GM19193 (cell line): Measurements from ENCODE around the gene CCDC120.

Source experiments
- POLR2A ChIP-seq: IDR thresholded peaks from 4 replicates; pipeline ENCODE4 v1.6.1; 2011; ENCODE audit not compliant: insufficient read depth, insufficient read length; ENCODE audit errors: extremely low read depth

The CCDC120 gene, protein sequence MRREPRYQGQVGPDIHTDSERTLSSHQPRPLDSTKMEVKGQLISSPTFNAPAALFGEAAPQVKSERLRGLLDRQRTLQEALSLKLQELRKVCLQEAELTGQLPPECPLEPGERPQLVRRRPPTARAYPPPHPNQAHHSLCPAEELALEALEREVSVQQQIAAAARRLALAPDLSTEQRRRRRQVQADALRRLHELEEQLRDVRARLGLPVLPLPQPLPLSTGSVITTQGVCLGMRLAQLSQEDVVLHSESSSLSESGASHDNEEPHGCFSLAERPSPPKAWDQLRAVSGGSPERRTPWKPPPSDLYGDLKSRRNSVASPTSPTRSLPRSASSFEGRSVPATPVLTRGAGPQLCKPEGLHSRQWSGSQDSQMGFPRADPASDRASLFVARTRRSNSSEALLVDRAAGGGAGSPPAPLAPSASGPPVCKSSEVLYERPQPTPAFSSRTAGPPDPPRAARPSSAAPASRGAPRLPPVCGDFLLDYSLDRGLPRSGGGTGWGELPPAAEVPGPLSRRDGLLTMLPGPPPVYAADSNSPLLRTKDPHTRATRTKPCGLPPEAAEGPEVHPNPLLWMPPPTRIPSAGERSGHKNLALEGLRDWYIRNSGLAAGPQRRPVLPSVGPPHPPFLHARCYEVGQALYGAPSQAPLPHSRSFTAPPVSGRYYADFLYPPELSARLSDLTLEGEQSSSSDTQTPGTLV

DNA sequence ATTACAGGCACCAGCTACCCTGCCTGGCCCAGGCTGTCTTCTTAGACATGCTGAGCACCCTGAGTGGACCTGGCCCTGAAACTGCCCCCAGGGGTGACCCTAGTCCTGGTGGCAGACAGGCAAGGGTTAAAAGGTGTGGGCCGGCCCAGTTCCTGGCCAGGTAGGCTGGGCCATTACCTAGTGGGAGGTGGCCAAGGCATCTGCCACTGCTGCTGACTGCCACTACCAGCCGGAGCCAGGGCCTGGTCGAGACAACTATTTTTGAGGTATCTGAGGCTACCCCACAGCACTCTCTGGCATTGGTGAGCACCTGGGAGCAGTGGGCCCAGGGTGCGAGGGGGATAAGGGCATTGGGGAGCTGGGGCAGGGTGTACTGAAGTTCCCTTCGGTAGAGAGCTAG lies at the start of gene CCDC120:
Gene CCDC120 (plus strand): TSS at position 206 of the 400 bp plus-strand sequence. CDS start 3,043 bp downstream, outside the sequence.
- TF ChIP-seq POLR2A = no peak

DNA sequence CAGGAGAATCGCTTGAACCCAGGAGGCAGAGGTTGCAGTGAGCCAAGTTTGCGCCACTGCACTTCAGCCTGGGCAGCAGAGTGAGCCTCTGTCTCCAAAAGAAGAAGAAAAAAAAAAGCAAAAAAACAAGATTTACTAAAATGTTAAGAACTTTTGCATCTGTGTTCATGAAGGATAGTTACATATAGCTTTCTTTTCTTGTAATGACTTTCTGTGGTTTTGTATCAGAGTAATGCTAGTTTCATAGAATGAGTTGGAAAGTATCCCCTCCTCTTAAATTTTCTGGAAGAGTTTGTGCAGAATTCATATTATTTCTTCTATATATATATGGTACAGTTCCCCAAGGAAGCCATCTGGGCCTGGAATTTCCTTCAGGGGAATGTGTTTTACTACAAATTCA lies 39.7 kb upstream of the CCDC120 start:
- TF ChIP-seq POLR2A = no peak

DNA sequence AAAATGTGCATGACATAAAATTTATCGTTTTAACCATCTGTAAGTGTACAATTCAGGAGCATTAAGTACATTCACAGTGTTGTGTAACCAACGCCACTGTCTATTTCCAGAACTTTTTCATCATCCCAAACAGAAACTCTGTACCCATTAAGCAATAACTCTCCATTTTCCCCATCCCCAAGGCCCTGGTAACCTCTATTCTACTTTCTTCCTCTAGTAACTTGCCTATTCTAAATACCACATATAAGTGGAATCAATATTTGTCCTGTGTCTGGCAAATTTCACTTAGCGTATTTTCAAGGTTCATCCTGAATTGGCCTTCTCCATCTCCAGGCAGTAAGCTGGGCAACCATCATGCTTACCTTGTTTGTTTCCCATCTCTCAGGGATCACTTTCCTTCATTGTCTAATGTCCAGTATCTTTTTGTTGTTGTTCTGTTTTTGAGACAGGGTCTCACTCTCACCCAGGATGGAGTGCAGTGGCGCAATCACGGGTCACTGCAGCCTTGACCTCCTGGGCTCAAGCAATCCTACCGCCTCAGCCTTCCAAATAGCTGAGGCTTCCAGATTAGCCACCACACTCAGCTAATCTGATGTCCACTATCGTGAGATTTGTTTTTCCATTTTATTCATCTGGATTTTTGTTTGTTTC lies 39.1 kb upstream of the CCDC120 start:
- no peak for TF ChIP-seq POLR2A

DNA sequence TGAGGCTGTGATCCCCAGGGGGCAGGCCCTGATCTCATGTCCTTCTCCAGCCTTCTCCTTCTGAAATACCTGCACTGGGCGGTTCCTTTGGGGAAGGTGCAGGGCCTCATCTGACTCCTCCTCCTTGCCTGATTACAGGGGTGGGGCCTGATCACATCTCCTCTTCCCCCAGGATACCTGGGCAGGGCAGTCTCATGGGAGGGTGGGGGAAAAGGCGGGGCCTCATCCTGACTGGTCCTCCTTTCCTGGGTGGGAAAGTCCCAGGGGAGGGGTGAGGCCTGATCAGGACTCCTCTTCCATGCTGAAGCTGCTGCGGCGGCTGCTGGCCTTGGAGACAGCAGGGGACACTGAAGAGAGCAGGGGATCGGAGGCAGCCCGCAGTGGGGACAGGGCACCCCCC lies 28.9 kb upstream of the CCDC120 start:
- no peak for TF ChIP-seq POLR2A

DNA sequence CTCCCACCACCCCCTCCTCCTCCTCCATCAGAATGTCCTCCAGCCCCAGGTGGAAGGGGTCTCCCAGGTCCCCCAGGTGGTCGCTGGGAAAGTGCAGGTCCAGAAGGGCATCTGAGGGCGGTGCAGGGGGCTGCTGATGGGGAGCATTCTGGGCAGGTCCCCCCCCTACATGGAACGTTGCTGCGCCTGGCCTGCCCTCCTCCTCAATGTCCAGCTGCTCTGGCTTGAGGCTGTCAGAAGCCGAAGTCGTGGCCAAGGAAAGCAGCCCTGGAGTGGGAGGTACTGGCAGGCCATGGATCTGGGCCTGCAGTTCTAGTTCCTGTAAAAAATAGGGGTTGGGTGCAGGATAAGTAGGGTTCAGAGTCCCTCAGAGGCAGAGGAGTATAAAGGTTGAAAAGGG lies 28.5 kb upstream of the CCDC120 start:
- TF ChIP-seq POLR2A = no peak

DNA sequence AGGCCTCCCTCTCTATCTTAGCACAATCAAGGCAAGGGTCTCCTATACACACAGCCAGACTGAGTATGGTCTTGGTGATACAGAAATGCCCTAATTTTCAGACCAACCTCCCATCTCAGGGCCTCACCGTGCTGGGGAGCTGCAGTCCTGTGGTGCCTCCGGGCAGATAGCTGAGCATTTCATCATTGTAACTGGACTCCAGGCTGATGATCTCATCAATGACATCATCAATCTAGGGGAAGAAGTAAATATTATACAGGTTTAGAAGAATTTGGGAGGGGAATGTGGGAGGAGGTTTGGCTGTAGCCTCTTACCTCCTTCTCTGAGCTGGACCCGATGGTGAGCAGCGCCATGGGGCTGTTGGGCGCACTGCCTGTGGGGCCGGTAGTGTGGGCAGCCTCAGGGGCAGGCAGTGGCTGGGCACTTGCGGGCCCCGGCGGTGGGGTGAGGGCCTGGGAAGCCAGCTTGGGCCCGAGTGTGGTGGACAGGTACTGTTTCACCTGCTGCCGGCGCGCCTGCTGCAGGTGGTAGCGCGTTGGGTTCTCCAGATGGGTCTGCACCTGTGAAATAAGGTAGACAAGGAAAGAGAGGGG lies 20.8 kb upstream of the CCDC120 start:
- no peak for TF ChIP-seq POLR2A

DNA sequence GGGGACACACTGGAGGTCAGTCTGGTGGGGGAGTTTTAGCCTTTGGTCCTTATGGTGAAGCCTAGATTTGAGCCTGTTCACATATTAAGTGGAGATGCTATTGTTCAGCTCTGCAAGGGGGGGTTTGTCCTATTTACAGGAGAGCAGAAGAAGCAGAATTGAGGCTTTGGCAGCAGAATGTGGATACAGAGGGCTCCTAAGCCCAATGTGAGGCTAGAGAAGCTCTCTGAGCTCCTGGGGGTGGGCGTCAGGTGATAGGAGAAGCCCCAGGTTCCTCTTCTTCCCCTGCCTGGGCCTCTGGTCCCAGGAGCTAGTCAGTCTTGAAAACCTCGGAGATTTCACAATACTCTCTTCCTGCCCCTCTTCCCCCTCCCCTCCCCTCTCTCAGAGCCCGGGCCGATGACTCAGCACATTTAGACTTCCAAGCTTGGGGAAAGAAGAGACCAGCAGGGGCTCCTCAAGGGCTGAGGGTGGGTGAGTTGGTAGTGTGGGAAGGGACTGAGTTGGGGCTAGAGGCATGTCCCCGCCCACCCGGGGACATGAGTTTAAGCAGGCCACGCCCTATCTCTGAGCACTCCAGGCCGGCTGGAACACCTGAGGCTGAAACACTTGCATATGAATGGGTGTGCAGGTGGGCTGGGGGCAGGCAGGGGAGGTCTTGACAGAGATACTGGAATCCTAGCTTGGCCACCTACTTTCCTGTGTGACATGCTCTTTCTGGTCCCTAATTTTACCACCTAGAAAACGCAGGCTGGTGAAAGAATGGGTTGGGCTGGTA lies 19.0 kb upstream of the CCDC120 start:
- TF ChIP-seq POLR2A = no peak

DNA sequence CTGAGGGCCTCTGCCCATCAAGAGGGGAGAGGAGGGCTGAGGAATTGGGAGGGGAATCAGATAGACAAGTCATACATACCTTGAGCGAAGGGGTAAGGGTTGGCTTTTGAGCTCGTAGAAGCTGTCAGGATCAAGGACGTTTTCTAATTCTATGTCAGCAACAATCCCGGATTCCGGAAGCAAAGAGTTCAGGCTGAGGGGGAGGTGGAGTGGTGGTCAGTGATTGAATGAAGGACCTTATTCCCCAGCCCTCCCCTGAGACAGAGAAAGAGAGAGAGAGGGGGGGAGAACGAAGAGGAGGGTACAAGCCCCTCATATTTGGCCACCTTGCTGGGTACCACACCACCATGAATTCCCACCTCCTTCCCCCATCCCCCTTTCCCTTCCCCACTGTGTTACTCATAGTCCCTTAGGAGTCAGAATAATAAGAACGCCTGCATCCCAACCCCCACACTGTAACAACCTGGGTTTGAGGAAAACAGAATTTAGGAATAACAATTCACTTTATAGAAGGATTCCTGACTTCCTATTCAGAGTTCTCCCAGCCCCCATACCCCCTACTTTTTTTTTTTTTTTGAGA lies 18.3 kb upstream of the CCDC120 start:
- TF ChIP-seq POLR2A = no peak

DNA sequence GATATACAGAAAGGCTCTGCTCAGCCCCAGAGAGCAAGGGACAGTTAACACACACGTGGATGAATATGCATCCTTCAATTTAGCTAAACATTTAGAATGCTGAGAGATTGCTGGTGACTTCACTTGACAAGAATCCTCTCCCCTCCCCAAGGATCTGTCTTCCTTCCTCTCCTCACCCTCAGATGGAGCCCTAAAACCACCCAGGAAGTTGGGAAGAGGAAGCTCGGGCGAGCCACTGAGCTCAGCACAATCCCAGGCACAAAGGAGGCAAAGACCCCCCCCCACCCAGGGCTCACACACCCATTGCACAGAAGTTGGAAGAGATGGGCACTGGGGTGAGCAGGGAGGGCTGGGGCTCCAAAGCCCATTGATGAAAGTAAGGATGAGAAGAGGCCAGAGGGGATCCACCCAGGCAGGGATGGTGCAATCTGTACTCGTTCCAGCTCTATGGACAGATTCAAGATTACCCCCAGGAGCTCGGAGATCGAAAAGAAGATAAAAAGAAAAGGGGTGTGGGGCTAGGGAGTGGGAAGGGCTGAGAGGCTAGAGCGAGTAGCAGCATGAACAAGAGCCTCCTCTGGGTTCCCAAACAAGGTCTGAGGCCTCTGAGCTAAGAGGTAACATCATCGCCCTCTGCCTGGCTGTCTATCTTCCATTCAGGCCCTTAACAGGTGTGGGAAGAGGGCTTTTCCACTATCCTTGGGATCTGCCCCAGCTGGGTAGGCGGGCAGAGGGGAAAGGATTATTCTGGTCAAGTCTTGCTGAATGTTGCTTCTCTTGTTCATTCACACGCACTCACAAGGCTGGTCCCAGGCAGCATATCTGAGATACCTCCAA lies 16.8 kb upstream of the CCDC120 start:
- no peak for TF ChIP-seq POLR2A

DNA sequence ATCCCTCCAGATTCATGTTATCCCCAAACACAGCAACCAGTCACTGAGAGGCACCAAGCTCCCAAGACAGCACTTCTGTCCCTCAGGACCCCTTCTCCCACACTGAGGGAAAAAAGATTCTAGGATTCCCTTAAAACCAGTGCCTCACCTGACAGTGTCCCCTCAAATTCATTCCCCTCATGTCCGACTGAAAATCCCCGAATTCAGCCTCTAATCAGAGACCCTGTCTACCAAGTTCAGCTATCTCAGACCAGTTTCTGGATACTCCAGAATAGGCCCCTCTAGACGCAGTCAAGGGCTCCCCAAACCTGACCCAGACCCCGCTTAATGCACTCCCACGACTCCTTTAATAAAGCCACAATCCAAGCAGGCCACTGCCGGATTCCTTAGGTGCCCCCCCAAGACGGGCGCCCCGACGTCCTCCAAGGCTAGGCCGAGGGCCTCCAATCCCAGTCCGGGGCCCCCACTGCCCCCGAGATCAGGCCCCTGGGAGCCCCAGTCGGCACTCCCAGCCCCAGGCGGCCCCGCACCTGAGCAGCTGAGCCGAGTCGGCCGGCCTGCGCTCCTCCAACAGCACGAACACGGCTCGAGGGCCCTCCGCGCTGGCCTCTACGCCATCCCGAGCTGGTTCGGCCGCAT lies 16.1 kb upstream of the CCDC120 start:
- TF ChIP-seq POLR2A = no peak

DNA sequence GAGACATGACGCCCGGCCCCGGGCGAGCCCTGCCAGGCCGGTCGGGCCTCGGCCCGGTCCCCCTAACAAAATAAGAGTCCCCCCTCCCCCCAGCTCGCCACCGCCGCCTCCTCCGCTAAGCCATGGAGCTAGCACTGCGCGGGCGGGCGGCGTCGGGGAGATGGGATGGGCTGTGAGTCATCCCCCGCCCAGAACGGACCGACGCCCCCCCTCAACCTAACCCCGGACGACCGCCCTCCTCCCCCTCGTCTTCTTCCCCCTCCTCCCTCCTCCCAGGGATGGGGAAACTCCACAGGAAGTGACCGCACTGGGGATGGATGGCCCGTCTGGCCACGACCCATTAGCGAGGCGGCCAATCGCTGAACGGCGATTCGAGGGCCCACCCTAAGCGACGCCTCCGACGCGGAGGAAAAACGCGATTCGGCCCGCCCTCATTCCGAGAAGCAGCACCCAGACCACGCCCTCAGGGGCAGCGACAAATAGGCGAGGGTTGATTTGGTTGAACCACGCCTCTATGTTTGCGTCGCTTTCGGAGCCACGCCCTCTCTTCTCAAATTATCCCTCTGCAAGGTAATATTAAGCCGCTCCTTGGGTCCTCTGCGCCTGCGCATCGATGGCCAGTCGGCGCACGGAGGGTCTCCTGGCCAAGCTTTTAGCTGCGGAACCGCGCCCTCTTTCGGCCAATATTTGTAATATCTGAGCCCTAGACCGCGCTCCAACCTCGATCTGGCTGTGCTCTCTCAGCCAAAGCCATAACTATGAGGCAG lies 15.4 kb upstream of the CCDC120 start, which contains the start of gene TFE3:
Gene TFE3 (minus strand): TSS at position 138 of the 767 bp plus-strand sequence. CDS start 131 bp downstream, at position 7.
- TF ChIP-seq POLR2A = no peak

DNA sequence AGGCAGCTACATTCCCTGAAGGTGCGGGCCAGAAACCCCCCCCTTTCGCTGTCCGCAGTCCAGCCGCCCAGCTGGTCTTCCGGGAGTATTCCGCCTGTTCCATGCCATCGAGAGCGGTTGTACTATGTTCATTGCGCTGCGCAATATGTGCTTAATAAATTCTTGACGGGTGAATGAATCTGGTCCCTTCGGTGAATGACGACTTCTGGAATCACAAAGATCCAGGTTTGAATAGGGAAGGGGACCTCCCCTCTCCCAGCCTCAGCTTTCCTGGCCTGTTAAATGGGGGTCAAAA lies 14.9 kb upstream of the CCDC120 start:
- no peak for TF ChIP-seq POLR2A
